UCSD-AML1 (cell line): ENCODE data around the gene MGAT3.

ENCODE experiments used
- DNase-seq: peaks from one replicate; lab custom pipeline; 2025; ENCODE audit not compliant: unreplicated experiment; lab: John Stamatoyannopoulos, UW

The MGAT3 gene

DNA sequence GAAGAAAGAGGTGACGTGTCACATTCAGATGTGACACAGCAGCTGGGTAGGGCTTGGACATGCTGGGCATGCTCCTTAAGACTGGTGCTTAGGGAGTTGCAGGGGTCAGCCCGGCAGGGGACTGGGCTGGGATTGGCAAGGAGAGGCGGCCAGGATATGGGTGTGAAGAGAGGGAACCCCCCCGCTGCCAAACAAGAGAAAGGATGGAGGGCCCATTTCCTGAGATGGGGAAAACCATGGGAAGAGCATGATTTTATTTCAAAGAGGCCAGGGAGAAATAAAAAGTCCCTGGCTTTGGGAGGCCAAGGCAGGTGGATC lies 68.8 kb downstream of the MGAT3 start:
- no peak for DNase-seq

GRCh38 chr22:39526736-39527171 lies 69.9 kb downstream of the MGAT3 start:
- DNase-seq = no peak

- DNase-seq = no peak
These were observed 70.7 kb downstream of the MGAT3 start for GRCh38 chr22:39527481-39527961.

DNA sequence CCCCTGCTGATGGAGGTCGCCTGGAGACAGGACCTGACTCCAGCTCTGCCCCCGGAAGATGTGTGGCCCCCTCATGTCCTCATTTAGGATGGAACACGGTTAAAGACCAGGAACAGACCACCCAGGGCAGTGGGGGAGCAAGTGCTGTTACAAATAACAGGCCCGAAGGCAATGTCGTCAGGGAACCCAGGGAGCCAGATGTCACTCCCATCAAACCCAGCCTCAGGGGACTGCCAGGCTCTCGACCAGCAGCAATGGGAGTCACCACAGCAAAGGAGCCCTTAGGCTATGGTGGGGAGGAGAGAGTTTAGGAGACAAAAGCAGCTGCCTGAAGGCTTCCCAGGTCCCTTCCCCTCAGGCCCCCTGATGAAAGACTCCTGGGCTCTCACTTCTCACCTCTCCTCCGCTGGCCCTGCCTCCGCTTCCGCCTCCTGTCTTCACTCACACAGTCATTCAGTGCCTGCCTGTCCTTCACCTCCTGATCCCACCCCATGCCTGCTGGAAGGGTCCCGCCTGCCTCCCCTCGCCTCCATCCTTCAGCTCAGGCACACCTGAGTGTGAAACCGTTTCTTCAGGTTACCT lies 71.4 kb downstream of the MGAT3 start:
- DNase-seq = no peak

- DNase-seq = peak; percentile 90
These were observed 72.1 kb downstream of the MGAT3 start for GRCh38 chr22:39528681-39529486.

DNA sequence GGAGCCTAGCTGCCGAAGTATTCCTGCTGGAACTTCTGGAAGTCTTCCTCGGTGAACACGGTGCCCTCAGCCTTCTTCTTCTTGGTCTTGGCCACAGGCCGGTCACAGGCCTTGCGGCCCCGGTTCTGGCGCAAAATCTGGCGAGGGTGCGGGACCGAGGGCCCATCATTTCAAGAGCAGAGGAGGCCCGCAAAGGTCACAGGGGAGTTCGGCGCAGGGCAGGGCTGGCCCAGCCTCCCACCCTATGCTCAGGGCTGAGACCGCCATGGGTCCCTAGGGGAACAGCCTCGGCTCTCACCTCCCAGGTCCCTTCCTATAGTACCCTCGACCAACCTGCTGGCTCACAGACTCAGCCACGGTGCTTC lies 72.7 kb downstream of the MGAT3 start:
- DNase-seq = no peak

DNA sequence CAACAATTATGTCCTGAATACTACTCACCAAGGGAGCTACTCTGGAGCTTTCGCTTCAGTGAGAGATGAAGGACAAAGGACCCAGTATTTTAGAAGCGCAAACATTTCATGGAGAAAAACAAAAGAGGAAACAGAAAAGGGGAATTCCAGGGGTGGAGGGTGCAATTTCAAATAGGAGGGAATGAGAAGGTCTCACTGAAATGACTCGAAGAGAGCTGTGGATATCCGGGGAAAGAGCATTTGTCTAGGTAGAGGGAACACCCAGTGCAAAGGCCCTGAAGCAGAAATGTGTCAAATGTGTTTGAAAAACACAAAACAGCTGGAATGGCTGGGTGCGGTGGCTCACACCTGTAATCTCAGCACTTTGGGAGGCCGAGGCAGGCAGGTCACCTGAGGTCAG lies 73.3 kb downstream of the MGAT3 start:
- no peak for DNase-seq

- DNase-seq = no peak
These were observed 74.0 kb downstream of the MGAT3 start for GRCh38 chr22:39530692-39531331.

DNA sequence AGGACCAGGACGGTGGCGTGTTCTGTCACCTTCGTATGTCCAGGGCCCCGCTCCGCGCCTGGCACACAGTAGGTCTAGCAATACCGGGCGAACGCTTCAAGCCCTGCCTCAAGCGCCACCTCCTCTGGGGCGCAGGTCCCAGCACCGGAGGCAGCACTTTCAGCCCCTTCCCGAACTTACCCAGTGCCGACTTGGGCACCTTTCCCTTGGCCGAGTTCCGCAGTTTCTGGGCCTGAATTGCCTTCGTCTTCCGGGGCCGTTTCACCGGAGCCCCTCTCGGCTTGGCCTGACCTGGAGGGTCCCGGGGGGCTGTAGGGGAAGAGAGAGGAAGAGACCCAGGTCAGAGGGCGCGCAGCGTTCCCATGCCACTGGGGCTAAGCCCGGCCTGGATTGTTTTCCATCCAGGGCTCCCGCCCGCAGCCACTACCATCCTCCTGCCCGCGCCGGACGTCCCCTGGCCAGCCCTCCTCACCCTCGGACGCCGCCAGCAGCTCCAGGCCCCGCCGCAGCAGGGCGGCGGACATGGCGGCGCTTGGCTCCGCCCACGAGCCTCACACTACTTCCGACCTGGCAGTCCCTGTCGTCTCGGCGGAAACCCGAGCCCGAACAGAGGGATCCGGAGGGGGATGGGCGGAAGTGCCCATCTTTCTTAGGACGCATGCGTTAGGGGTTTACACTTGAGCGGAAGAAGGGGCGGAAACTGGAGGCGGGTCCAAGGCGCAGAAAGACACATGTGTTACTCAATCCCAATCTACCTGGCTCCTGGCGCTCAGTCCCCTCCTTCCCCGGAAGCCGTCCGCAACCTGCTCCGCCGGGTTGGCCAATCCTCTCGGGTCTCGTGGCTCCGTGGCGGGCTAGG lies 75.6 kb downstream of the MGAT3 start, which contains the start of gene RPS19BP1:
Gene RPS19BP1, minus strand, starts transcription at position 534 of the 859 bp plus-strand sequence. Its CDS starts 10 bp downstream, at position 524.
- DNase-seq = peak; percentile 99

- no peak for DNase-seq
These were observed 77.3 kb downstream of the MGAT3 start for GRCh38 chr22:39534092-39534506.

DNA sequence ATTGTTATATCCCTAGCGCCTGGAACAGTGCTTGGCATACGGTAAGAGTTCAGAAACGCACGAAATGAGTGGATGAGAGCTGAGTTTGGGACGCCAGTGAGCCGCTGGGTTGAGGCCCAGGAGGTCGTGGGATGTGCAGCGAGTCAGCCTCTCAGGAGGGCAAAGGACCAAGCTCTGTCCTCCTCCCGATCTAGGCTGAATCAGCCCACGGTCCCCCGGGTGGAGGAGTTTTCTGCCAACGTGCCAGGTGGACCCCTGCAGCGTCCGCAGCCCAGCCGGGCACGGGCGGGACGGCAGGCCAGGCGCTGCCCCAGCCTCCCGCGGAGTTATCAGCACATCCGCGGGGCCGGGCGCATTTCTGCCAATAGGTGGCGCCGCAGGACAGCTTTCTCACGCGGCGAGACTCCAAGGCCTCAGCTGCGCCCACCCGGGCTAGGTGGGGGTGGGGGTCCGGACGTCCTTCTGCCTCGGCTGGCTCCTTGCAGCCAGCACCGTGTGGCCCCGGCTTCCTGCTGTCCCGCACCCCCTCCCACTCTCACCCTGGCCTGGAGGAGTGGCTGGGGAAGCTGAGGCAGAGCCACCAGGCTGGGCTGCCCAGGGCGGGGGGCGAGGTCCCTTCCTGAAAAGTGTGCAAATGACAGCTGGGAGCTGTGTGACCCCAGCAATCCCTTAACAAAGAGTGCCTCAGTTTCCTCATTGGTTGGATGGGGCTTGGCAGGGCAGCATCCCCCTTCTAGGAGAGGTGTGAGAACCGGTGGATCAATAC lies 78.0 kb downstream of the MGAT3 start:
- DNase-seq = peak; percentile 79

DNA sequence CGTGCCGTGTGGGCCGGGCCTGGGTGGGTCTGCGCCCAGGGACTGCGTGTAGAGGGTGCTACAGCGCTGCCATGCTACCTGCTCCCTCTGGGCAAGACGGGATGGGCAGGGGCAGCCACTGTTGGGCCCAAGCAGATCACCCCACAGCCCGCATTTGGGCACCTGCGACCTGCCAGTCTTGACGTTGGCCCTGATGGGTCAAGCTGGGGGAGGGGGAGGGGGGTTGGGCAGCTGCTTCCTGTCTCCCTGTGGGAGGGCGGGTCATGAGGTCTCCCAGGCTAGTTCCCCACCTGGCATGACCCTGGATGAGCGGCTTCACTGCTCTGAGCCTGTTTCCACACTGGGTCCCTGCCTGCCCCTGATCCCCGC lies 78.5 kb downstream of the MGAT3 start:
- DNase-seq = no peak

- DNase-seq = no peak
These were observed 79.1 kb downstream of the MGAT3 start for GRCh38 chr22:39535831-39536449.

DNA sequence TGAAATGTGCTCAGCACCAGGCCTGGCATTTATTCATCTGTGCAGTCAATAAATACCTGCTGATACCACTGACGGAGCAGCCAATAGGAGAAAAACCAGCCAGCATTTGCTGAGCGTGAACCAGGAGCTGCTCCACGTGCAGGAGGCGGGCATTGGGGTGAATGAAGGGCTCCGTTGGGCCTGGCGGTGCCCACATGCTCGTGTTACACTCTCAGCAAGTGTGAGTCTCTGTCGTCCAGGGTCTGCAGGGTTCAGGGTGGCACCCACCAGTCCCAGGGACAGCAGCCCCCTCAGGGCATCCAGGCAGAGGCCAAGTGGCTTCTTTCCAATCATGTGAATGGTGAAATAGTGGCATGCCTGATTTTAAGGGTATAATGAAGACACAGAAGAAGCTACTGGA lies 79.9 kb downstream of the MGAT3 start:
- no peak for DNase-seq

DNA sequence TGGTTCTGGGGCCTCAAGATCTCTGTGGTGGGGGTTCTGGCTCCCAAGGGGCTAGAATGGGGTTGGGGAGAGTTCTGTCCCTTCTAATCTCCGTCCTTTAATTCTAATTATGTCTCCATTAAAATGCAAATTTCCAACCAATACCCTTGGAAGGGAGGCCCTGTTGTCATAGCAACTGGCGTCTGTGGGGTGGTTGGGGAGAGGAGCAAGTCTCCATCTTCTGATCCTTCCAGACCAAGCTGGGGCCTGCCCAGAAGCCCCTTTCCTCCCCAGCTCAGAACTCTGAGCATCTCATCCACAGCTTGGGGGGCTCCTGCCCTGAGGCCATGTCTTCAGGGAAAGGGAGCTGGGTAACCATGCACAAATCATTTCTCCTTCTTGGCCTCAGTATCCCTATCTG lies 81.2 kb downstream of the MGAT3 start:
- no peak for DNase-seq
